HG03159 (cell line): ENCODE data around the gene FBXL17.
A peak's percentile ranks its signal among the peaks of the same experiment; 100 is the strongest.

Experiments
- ATAC-seq: cut with Tn5 transposase; IDR thresholded peaks from one replicate; pipeline ENCODE4 v1.9.1; 2021; ENCODE audit warnings: mild to moderate bottlenecking, moderate library complexity; ENCODE audit not compliant: unreplicated experiment

The FBXL17 gene

DNA sequence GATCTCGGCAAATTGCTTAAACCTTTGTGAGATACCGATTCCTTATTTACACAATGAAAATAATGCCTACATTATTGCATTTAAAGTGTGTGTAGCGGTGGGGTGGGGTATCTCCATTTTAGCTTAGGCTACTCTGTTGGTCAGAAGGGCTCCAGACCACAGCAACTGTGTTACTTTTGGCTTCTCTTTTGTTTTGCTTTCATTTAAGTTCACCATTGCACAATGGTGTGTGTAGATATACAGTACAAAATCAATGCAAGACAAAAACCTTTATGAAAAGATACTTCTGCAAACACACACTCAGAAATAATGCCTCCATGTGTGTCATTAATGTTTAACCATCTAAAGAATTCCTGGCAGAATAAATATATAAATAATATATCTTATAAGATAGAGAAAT is 279.4 kb downstream of the FBXL17 start:
- no peak for ATAC-seq

DNA sequence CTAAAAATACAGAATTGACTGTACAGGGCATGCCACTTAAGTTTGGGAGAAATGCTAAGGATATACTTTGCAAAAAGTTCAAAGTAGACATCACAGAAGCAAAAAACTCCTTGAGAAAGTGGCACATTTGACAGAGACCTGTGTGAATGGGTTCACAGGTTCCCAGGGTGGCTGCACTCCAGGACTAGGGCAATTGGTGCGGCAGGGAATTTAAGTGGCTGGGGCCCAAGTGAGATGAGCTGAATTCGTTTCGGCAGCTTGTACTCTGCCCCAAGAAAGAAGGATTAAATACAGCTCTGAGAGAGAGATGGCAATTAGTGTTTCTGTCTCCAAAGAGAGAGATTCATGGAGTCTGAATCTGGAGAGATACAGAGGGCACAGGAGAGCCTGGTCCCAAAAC is 280.1 kb downstream of the FBXL17 start:
- no peak for ATAC-seq

DNA sequence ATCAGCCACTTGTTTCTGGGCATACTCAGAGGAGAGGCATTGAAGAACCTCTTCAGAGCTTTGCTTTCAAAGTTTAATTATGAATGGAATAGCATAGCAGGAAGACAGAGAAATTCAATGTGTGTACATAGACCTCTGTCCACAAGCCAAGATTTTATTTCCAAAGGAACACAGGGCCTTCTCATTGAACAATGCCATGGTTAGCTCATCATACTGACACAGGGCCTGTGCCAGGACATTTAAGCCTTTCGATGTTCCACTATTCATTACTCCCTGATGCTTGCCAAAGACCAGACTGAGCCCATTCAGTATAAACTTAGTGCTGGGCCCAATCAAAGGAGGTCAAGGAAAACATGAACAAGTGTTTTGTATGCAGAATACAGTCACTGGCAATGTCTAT is 280.8 kb downstream of the FBXL17 start:
- ATAC-seq = no peak

DNA sequence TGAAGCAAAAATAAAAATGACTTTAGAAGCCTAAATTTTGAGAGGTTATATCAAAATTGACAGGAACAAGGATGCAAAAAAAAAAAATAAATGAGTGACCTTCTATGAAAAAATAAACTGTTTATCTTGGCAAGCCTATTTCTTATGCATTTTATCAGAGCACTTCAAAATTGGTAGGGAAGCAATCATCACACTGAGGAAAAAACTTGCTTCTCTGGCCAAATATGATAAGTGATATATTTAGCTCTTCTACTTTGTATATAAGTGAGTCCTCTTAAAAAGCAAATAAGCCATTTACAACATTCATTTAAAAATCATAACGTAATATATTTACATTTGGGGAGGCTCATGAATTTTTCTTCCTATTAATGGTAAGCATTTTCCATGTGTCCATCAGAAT is 287.1 kb downstream of the FBXL17 start:
- no peak for ATAC-seq

DNA sequence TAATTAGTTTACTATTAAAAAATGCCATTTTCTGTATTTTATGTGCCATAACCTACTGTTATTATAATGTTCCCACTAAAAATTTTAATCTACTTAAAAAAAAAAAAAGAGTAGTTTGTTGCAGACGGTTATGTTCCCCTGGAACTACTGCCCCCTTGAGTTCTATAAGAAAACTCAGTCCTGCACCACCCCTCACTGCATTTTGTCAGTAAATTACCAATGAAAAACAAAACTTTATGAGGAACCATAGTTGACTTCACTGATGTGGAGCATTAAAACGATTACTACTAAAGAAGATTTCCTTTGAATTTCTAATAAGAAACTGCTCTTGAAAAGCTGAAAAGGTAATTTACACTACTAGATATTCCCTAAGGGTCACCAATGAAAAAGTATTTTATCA is 288.7 kb downstream of the FBXL17 start:
- ATAC-seq = no peak

DNA sequence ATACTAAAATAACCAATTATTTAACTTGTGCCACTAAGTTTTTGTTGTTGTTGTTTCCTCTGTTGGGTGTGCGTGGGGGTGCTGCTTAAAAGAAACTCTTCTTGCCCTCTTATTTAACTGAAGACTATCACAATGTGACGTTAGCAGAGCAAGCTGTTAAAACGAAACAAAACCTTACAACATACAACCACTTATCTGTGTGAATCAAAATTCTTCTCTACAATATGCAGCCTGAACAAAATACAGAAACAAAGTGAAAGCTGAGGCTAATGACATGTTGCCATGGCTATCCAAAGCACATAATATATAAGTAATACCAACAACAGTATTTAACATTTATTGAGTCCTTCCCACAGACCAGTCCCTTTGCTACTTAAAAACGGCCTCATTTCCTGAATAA is 291.0 kb downstream of the FBXL17 start:
- no peak for ATAC-seq

DNA sequence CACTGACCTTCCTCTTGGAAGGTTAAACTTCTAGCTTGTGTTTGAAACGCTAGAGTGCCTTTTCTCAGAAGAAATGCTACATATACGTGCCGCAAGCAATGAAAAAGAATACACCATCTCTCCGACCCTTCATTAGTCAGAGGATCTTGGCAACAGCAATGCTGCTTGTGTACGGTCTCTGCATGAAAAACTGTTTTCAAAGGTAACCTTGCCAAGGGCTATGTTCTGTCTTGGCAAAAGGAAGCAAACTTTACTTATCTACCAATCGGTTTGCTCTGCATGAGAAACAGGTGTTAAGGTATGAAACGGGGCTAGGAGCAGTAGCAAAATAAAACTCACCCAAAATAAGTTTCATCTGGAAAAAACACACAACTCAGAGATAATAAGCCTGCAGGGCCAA is 297.8 kb downstream of the FBXL17 start:
- no peak for ATAC-seq

DNA sequence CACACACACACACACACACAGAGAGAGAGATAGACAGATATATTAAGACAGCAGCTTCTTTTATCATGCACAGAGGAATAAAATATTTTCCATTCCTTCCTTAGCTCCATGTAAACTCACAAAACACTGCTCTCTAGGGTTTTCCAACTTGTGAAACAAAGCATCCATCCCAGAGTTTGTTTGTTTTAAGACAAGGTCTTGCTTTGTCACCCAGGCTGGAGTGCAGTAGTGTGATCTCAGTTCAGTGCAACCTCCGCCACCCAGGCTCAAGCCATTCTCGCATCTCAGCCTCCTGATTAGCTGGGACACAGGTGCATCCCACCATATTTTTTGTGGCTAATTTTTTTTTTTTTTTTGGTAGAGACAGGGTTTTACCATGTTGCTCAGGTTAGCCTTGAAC is 298.7 kb downstream of the FBXL17 start:
- no peak for ATAC-seq

DNA sequence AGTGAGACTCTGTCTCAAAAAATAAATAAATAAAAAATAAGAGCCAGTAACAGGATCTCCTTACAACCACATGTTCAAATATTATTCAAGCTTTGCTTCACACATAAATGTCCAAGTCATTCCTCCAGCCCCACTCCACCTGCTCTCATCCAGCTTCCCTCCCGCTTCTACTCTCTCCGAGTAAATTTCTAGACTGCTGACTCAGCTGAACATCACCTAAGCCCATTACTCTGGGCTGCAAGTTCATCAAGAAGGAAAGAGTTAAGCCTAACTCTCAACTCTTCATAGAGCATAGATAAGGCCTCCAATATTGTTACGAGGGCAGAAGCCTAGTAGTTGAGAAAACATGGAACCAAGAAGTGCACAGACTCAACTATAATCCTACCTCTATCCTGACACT is 300.2 kb downstream of the FBXL17 start:
- no peak for ATAC-seq

DNA sequence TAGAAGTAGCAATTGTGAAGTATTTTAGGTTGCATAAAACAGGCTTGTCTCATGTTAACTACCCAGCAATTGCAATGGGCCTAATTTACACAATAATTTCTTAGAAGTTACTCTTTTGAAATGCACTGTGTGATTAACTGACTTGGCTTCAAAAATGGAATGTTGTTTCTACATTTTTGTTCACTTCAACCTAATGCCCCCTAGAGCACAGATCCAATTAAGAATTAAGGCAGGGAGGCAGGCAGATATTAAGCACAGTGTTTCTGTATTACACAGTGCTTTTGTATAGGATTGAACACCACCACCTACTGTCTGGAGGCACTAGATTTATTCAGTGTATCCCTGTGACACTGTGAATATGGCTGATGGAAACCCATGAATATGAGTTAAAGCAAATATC is 302.1 kb downstream of the FBXL17 start:
- ATAC-seq = no peak

DNA sequence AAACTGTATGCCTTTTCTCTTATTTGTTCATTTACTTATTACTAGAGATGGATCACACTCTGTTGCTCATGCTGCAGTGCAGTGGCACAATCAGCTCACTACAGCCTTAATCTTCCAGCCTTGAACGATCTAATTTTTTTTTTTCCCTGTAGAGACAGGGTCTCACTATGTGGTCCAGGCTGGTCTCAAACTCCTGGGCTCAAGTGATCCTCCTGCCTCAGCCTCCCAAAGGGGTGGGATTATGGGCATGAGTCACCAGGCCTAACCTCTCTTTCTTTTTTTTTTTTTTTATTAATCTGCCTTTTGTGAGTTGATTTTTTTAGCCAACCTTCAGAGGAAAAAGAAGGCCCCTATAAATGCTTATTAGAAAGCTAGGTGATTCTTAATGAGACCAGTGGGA is 303.0 kb downstream of the FBXL17 start:
- ATAC-seq = no peak

DNA sequence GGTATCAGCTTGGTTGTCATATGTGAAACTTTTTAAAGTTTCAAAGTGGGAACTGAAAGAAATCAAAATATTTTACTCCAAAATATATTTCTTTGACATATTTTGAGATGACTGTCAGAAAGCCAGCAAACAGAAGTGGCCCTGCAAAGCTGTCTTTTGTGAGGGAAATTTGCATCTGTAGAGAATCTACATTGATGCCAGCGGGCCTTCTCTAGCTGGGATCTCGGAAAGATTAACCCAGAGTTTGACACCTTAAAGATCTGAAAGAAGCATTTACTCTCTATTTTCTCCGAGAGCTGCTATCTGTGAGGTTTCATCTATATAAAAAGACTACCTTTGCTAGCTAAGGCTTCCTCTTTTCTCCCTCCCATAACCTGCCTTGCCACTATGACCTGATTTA is 303.6 kb downstream of the FBXL17 start:
- no peak for ATAC-seq

DNA sequence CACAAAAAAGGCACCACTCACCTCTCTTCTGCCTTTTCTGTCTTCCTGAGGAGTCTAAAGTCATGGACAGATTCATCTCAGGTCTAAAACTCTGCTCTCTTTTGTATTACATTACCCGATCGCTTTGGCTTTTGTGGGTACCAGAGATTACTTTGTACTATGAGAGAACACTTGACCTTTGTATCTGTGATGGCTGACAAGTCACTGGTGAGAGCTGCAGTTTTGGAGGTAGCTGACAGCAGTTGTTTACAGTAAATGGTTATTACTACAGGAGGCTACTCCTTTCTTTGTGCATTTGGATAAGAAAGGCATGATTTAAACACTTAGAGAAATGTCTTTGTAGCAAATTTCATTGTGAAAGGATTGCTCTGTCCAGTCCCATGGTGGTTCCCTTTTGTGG is 307.3 kb downstream of the FBXL17 start:
- no peak for ATAC-seq

DNA sequence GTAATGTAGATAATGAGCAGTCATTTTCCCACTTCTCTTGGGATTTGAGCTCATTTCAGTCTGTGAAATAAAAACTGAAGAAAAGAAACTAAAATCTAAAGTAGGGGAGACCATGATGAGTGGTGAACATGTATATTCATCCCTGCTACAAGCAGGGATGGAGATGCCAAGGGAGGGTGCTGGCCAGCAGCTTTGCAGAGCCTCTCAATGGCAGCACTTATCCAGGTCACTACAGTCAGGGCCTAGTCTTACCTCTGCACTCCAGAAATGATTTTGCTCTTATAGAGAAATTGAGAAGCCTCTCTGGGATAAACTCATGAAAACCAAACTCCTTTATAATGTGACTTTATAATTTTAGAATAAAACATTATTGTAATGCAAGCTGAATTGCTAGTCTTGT is 317.6 kb downstream of the FBXL17 start:
- no peak for ATAC-seq

DNA sequence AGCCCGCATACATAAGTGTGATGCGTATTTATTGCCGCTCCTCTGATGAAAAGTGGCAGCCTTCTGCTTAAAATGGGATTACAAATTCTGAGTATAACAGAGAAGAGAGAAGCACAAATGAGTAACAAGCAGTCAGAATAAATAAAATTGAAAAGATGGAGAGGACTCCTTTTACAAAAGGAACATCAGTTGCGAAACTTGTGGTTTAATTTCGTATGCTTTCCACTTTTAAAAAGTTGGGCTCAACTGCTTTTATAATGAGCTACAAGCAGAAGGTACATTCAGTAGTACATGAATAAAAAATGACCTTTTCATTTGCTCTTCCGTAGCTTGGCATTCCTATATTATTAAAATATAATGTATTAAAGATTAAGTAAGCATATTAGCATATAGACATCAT is 320.0 kb downstream of the FBXL17 start:
- ATAC-seq = no peak

DNA sequence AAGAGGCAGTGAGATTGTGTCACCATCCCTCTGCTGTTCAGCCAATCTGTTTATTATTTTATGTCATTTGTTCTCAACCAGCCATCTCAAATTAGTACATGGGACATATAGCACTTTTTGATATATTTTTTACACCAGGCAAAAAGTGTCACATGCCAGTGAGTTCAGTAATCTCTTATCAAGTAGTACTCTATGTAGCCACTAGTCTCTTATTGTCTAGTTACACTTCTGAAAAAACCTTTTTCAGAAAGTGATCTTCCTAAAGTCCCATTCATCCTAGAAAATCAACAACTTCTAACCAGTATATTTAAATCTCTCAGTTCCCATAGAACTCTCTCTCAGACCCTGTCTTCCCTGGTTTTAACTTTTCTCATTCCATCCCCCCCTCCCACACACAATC is 321.6 kb downstream of the FBXL17 start:
- peak; percentile 51 for ATAC-seq

DNA sequence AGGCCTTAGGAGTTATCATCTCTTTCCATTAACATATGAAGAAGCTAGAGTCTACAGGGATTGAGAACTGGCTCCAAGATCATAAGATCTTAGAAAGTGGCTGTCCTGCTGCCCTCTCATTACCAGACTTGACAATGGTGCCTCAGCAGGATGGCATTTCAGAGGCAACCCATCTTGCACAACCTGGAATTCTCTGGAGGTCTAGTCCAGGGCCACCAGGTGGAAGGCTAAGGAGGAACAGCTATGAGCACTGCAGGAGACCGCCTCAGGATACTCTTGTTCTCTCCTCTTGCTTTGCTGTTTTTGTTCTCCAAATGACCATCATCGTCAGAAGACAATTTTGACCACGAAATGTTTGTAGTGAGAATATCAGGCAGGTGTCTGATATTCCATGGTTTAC is 322.6 kb downstream of the FBXL17 start:
- ATAC-seq = no peak

DNA sequence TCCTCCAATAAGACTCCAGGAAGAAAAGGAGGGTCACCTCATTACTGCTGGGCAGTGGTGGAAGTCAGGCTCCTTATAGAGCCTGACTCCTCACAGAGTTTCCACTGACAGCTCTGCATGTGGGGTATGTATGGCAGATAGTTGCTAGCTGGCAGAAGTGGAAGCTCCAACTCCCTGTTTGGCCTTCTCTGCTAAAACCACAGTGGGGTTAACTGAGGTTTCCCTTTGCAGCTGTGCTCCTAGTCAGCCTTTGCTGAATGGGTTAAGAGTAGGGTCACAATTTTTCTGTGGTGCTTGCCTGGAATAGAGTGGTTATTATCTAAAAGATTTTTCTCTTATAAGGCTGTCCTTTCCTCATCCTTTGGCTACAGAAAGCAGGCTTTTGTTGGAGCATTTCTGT is 327.5 kb downstream of the FBXL17 start:
- no peak for ATAC-seq

DNA sequence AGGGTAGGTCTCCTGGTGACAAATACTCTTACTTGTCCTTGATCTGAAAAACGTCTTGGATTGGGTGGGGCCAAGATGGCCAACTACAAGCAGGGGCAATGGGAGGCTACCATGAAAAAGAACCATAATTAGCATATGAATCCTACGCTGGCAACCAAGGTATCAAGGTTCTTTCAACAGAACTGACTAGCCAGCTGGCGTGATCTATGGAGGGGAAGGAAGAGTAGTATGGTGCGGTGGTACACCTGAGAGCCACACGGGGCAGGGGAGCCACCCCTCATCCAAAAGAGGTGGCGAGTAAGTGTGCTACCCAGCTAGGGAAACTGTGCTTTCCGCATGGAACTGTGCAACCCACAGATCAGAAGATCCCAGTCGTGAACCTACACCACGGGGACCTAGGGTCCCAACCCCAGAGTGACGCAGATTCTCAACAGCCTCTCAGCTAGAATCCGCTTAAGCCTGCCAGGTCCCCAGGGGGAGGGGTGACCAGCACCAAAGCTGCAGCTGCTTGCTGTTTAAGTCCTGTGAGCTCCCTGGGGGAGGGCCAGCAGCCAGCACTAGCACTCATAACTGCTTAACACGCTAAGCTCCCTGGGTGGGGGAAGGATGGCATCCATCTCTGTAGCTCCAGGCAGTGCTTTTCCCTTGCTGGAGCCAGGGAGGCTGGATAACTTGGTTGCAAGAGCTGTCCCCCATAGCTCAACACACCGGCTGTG is 334.8 kb downstream of the FBXL17 start:
- no peak for ATAC-seq

DNA sequence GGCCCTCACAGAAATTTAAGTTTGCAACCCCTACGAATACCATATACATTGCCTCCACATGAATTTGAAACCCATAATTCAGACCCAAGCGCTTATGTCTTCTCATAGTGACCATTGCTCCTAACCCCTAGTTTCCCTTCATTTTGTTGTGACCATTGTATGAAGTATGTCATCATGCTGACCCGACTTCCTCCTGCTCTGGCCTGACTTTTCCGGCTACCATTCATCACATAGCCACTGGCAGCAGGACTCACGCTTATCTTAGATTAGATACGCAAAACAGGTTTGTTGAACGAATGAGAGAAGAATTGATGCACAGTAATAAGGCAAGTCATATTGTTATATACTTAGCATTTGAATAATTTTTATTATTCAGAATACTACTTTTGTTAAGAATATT is 345.4 kb downstream of the FBXL17 start:
- ATAC-seq = no peak

DNA sequence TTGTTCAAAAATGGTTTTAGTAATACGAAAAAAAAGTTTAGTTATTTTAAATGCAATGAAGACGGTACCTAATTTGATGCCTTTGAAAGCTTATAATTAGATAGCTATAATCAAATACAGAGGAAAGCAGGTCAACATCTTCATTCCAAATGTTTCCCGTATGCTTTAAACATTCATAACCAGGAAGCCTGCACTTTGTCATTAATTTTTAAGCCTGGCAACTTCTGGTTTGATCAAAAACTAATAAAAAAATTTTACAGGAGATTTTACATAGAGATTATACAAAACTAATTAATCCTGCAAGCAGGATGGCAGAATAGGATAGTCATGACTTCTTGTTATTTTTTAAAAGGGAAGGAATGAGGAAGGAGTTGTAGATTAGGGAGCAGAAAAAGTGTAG is 353.0 kb downstream of the FBXL17 start:
- ATAC-seq = no peak

DNA sequence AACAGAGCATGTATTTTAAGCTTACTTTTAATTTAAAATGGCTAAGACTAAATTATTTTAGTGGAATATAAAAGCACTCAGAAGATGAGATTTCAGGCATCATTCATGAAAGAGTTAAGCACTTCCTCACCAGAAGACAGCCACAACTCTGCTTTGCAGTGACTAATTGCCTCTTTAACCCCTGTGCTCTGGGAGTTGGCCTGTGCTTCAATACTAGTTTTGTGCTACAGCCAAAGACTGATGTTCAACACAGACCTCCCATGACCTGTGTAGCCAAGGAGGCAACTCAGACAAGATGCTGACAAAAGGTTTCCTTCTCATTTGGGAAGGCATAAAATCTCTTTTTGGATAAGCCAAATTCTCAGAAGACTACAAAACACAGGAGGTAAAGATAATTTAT is 353.5 kb downstream of the FBXL17 start:
- ATAC-seq = no peak

DNA sequence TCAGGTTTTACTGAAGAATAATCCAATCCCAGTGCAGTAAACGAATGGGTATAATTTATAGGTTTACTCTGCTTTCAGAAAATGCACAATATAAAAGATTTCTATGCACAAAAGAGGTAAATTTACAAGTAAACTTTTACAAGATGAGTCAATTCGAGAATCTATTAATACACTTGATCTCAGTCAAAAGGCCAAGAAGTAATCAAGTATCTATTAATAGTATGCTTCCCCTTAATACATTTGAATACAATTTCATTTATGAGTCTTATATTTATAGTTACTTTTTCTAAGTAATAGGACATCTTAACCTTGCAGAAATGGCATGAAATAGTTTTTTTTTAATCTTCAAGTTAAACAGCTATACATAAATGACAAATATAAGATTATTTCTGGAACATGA is 355.9 kb downstream of the FBXL17 start:
- no peak for ATAC-seq

DNA sequence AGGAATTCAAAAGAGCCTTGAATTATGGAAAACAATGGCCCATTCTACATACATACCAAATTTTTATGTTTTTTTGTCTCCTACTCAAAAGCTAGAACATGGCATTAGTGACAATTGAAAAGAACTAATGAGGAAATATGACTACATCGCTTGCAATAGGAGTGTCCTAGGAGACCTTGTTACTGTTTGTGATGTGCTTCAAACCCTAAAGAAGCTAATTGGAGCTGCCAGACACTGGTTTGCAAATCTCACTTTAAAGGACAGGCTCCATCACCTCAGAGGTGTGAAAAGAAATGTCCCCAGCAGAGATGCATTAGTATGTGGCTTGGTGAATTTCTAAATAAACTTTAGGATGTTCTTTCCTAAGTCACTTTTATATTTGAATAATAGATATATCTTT is 356.9 kb downstream of the FBXL17 start:
- ATAC-seq = no peak
